GM12878 (cell line): ENCODE measurements around the gene EIF4EBP2. TPM values are rescaled to one million over a fixed set of nuclear protein-coding genes. Genes with fewer than 3 reads are reported as not detected.

Experiments used
- ATAC-seq: fragments of 200-7000 bp; cut with Tn5 transposase; 3 replicates; pipeline ENCODE4 v1.9.1; 2020; ENCODE audit warnings: mild to moderate bottlenecking, moderate library complexity
- BruUV-seq: library from RNA; stranded (reverse); fragments of 400-500 nt; replicated peaks from 2 replicates; lab custom pipeline; 2021; lab: Mats Ljungman, UMichigan
- CTCF ChIA-PET: fragments of 300-600 bp; sonication (Branson Sonifier 250); formaldehyde crosslinking; extraction: SDS; loops from one replicate; lab custom pipeline; 2021; ENCODE audit warnings: inconsistent platforms; lab: Yijun Ruan, JAX
- POLR2A ChIA-PET: fragments of 350-600 bp; formaldehyde crosslinking; extraction: SDS; loops from one replicate; lab custom pipeline; 2021; ENCODE audit warnings: inconsistent platforms; lab: Charles Lee
- RAD21 ChIA-PET: fragments of 300-600 bp; sonication (Branson Sonifier 250); formaldehyde crosslinking; loops from one replicate; lab custom pipeline; 2023; ENCODE audit warnings: antibody characterized with exemption; ENCODE audit not compliant: unreplicated experiment; lab: Charles Lee
- SMC1A ChIA-PET: fragments of 300-600 bp; sonication (Branson Sonifier 250); formaldehyde crosslinking; loops from one replicate; lab custom pipeline; 2023; ENCODE audit not compliant: unreplicated experiment, uncharacterized antibody; lab: Charles Lee
- DNase-seq: peaks from one replicate; pipeline ENCODE4 v3.0.0-alpha.2; 2011; ENCODE audit warnings: low read depth, low spot score
- FAIRE-seq: peaks from 3 replicates; lab custom pipeline; 2011; peaks lifted over from hg19 to GRCh38; lab: Jason Lieb, UNC
- H2AFZ ChIP-seq: 2 replicates; pipeline ENCODE4 v1.6.0; 2011; ENCODE audit warnings: low read depth, low read length, control low read depth; ENCODE audit not compliant: control insufficient read depth
- H3K27ac ChIP-seq: 2 replicates; pipeline ENCODE4 v1.5.1; 2011; ENCODE audit warnings: control low read depth; ENCODE audit not compliant: control insufficient read depth, insufficient read depth
- H3K27me3 ChIP-seq, 2 experiments: replicated peaks in 1 of 2; 2 replicates each; pipeline versions ENCODE4 v1.6.0 to v1.6.1; 2011; ENCODE audit warnings: low read length in 1 of 2; ENCODE audit not compliant: control insufficient read depth in 2 of 2, insufficient read depth in 2 of 2
- H3K36me3 ChIP-seq, 2 experiments: 2 replicates each; pipeline ENCODE4 v1.5.1; 2011; ENCODE audit warnings: low read length in 1 of 2; ENCODE audit not compliant: control insufficient read depth in 2 of 2, insufficient read depth in 2 of 2
- H3K4me1 ChIP-seq: 2 replicates; pipeline ENCODE4 v1.6.1; 2011; ENCODE audit warnings: mild to moderate bottlenecking, low read length, moderate library complexity, mixed read lengths; ENCODE audit not compliant: control insufficient read depth, insufficient read depth
- H3K4me2 ChIP-seq: 2 replicates; pipeline ENCODE4 v1.6.0; 2011; ENCODE audit warnings: control low read depth; ENCODE audit not compliant: control insufficient read depth, insufficient read depth
- H3K4me3 ChIP-seq: fragments of 200-600 bp; sonication (generic); 2 replicates; pipeline ENCODE4 v1.5.1; 2016
- H3K79me2 ChIP-seq: 2 replicates; pipeline ENCODE4 v1.6.0; 2011; ENCODE audit warnings: low read length; ENCODE audit not compliant: control insufficient read depth, insufficient read depth
- H3K9ac ChIP-seq: 2 replicates; pipeline ENCODE4 v1.8.0; 2011; ENCODE audit warnings: low read length, control low read depth, mixed read lengths; ENCODE audit not compliant: control insufficient read depth, insufficient read depth
- H3K9me3 ChIP-seq: replicated peaks from 3 replicates; pipeline ENCODE4 v1.5.1; 2011; ENCODE audit warnings: mild to moderate bottlenecking, low read length; ENCODE audit not compliant: control insufficient read depth, insufficient read depth
- H4K20me1 ChIP-seq: 2 replicates; pipeline ENCODE4 v1.6.0; 2011; ENCODE audit not compliant: control insufficient read depth, insufficient read depth
- DPF2 ChIP-seq: fragments of 450-650 bp; IDR thresholded peaks from 2 replicates; pipeline ENCODE4 v1.6.1; 2017; ENCODE audit warnings: mild to moderate bottlenecking
- NBN ChIP-seq: fragments of 450-650 bp; IDR thresholded peaks from 2 replicates; pipeline ENCODE4 v1.6.1; 2016
- RUNX3 ChIP-seq: IDR thresholded peaks from 2 replicates; pipeline ENCODE4 v1.6.1; 2012; ENCODE audit warnings: low read length, inconsistent platforms
- SPI1 ChIP-seq: IDR thresholded peaks from 2 replicates; pipeline ENCODE4 v1.6.1; 2011; ENCODE audit warnings: low read depth, mild to moderate bottlenecking, low read length, moderate library complexity, borderline replicate concordance; ENCODE audit not compliant: insufficient read depth
- ZBTB33 ChIP-seq: fragments of 450-650 bp; IDR thresholded peaks from 2 replicates; pipeline ENCODE4 v1.6.1; 2017; ENCODE audit warnings: mild to moderate bottlenecking
- WGBS: methylation state at CpG from one replicate; pipeline ENCODE4 v1.1.6; 2016; ENCODE audit warnings: low lambda C conversion rate; ENCODE audit not compliant: insufficient replicate concordance, insufficient coverage; ENCODE audit errors: missing lambda C conversion rate; 5-methylcytosine and 5-hydroxymethylcytosine counted together
- in situ Hi-C: fragments of 300-500 bp; cut with MboI; formaldehyde crosslinking; loops from 9 replicates; pipeline ENCODE4 v1.14.3; 2018; ENCODE audit warnings: mixed read lengths
- intact Hi-C: fragments of 100-400 bp; cut with micrococcal nuclease; formaldehyde crosslinking; loops from one replicate; pipeline ENCODE4 v1.14.2; 2022; ENCODE audit not compliant: unreplicated experiment
- polyA plus RNA-seq, 11 experiments: library from polyadenylated mRNA; depleted of rRNA in 4 of 11; unstranded in 6 of 11; stranded (reverse) in 5 of 11; fragments of >200 nt; fragmentation: Nextera tagmentation in 4 of 11; fragmentation: Illumina TruSeq in 1 of 11; extraction: Ambion mirVana in 4 of 11; extraction: Trizol in 1 of 11; gene quantifications; 1 replicate in 1 of 11; 2 replicates in 10 of 11; pipeline versions ENCODE4 v1.2.1 to v1.2.3, GENCODE V29; 2011 to 2016; ENCODE audit warnings: inconsistent platforms in 2 of 11, missing spikeins in 2 of 11, low read depth in 1 of 11
- total RNA-seq, 4 experiments: library from RNA; depleted of rRNA in 3 of 4; stranded (reverse); fragments of >200 nt in 3 of 4; fragmentation: Illumina TruSeq in 1 of 4; extraction: Trizol in 1 of 4; gene quantifications; 2 replicates each; pipeline versions ENCODE4 v1.2.1 to v1.2.3, GENCODE V29; 2013 to 2021
- TF ChIP-seq, protein P1 (sequence below): IDR thresholded peaks from 2 replicates; pipeline ENCODE4 v1.6.1; 2012; ENCODE audit warnings: low read depth, low read length, improper control_type of control experiment

EIF4EBP2 gene
- total and polyA plus RNA-seq, 10 of the 15 experiments (the other 5 are each of a cell fraction or from before 2014, with no cell fraction given) = 14.4 to 51.3 (median 28.9) TPM

DNA sequence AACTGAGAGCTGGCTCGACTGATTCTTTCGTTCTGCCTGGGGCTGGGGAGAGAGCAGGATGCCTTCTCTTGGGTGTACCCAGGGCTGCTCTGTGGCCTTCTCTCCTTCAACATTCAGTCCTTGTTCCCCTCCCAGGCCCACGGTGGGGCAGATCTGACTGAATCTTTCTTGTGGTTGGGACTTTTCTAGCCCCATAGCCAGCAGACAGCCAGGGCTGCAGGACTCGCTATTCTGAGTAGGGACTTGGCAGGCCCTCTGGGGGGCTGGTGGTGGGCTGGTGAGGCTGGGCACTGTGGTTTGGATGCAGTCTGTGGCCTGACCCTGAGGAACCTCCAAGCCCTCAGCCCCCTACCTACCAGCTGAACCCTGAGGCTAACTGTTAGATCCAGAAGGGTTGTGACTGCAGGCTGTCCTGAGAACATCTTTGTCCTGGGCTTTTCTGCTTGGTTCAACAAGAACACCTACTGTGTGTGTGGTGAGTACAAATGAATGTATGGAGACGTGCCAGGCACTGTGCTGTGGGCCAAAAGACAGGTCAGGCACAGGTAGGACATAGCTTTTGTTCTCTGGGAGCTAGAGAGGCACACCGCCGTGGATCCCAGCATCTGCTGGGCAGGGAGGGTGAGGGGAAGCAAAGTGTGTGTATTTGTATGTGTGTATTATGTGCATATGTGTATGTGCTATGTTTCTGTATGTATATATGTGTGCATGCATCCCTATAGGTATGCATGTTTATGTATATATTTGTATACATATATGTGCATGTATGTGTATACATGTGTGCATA lies 72.5 kb downstream of the EIF4EBP2 start:
- no peaks in the 10 kb centered on the region for H4K20me1 ChIP-seq
- no peaks in the 10 kb centered on the region; a peak in 1 of 4 replicates for H3K27me3 ChIP-seq
- DNase-seq (no peak), ATAC-seq (peak; percentile 39), FAIRE-seq (no peak)
- RAD21 ChIA-PET = interaction anchor here (0.6 to 2.7 kb wide), 5 partner anchors 14 to 37 kb away, joined by 3 to 27 read pairs (median 10); no protein-coding TSS in a partner anchor
- H3K4me3 ChIP-seq = no peak overlapping the region
- no peaks in the 10 kb centered on the region for H3K9me3 ChIP-seq
- H2AFZ ChIP-seq = no peak overlapping the region
- in situ Hi-C loops = no loop called here
- intact Hi-C loops = no loop called here
- POLR2A ChIA-PET = interaction anchor here (0.7 to 7.7 kb wide), 3 partner anchors 18 to 73 kb away, joined by 3 to 38 read pairs (median 3); partner anchors contain the start of gene EIF4EBP2
- TF ChIP-seq SPI1 (peak; percentile 6; the same call in 1 of the 2 replicates), NBN (0 out of 2 replicates have a peak, but pooled peaks have one; percentile 4), ZBTB33 (no peak), RUNX3 (peak; percentile 67), DPF2 (0 out of 2 replicates have a peak, but pooled peaks have one; percentile 21)
- TF ChIP-seq, protein P1, sequence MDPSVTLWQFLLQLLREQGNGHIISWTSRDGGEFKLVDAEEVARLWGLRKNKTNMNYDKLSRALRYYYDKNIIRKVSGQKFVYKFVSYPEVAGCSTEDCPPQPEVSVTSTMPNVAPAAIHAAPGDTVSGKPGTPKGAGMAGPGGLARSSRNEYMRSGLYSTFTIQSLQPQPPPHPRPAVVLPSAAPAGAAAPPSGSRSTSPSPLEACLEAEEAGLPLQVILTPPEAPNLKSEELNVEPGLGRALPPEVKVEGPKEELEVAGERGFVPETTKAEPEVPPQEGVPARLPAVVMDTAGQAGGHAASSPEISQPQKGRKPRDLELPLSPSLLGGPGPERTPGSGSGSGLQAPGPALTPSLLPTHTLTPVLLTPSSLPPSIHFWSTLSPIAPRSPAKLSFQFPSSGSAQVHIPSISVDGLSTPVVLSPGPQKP = no peak
- BruUV-seq = no TSS peak
- CTCF ChIA-PET = interaction anchor here (1.0 to 3.2 kb wide), 5 partner anchors 12 to 20 kb away, joined by 3 to 25 read pairs (median 6); no protein-coding TSS in a partner anchor
- H3K36me3 ChIP-seq = no peaks in the 10 kb centered on the region
- peaks cover 24% of the 10 kb centered on the region for H3K79me2 ChIP-seq
- no peak overlapping the region; the same call in 1 of the 2 replicates for H3K4me2 ChIP-seq
- WGBS = 32% methylated on average over 7 of the region's 7 CpGs
- peaks cover 47% of the 10 kb centered on the region for H3K4me1 ChIP-seq
- SMC1A ChIA-PET = interaction anchor here (0.7 to 2.9 kb wide), 9 partner anchors 14 to 102 kb away, joined by 3 to 16 read pairs (median 3); no protein-coding TSS in a partner anchor
- H3K9ac ChIP-seq = no peak overlapping the region
- H3K27ac ChIP-seq = no peak overlapping the region
